ENCODE data around the gene CHMP4A. TPM values are rescaled to one million over a fixed set of nuclear protein-coding genes. Genes with fewer than 3 reads are reported as not detected.

Gene CHMP4A
- total and polyA plus RNA-seq, 2 of the 13 experiments (the other 11 are each of a cell fraction or from before 2014, with no cell fraction given) = 83.6 to 113 TPM

DNA sequence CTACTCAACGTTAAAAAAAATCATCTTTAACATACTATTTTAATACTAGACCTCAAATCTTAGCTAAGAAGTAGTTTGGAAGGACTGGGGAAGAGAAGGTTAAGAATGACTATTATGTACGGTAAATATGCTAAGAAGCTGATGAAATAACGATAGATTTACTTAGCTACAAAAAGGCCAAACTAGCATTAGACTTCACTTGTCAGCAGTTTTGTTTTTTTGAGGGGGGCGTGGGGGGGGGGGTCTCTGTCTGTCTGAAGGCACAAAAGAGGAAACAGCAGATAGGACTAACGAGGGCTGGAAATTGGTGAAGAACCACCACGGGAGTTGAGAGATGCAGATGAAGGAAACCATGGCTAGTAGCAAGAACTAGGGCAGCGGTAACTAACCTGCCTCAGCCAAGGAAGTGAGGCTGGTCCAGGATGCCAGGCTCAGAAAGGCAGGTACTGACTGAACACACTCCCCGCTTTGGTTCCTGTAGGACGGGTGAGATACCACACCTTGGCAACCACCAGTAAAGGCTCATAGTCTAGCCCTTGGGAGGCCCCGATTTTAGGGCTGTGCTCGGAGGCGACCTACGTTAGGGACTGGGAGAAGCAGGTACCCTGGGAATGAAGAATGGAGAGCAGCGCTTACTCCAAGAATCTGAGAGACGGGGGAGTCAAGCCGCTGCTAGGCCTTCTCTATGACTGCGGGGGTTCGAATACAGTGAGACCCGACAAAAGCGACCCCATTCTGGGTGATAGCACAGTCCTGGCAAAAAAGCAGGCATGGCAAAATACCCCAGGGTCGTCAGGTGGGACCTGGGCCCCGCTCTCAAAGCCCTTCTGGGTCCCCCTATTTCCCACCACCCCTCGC is 18.2 kb upstream of the CHMP4A start (continued):
- TF ChIP-seq PHB2 (IDR thresholded peaks at IDR 0.05; ENCODE audit: partially characterized antibody) (no peak), ZFP37 (CRISPR knock-in tag; IDR thresholded peaks at IDR 0.05; ENCODE audit: borderline replicate concordance) (no peak), CREBL2 (CRISPR knock-in tag; IDR thresholded peaks at IDR 0.05; ENCODE audit: borderline replicate concordance) (no peak), NFE2L1 (CRISPR knock-in tag; IDR thresholded peaks at IDR 0.05; ENCODE audit: borderline replicate concordance) (no peak), ZNF572 (CRISPR knock-in tag; IDR thresholded peaks at IDR 0.05) (no peak), SAFB2 (CRISPR knock-in tag; IDR thresholded peaks at IDR 0.05; ENCODE audit: borderline replicate concordance, low read depth) (no peak), CEBPB (IDR thresholded peaks at IDR 0.05; ENCODE audit: borderline replicate concordance, low read depth, low read length) (no peak), ZNF562 (CRISPR knock-in tag; IDR thresholded peaks at IDR 0.05; ENCODE audit: borderline replicate concordance) (no peak), TFAP4 (IDR thresholded peaks at IDR 0.05; ENCODE audit: borderline replicate concordance, low read depth) (no peak), CBX2 (IDR thresholded peaks at IDR 0.05; ENCODE audit: low read depth, low read length) (no peak), CBX2 (CRISPR knock-in tag; IDR thresholded peaks at IDR 0.05; ENCODE audit: low read depth) (no peak), TGIF2 (CRISPR knock-in tag; IDR thresholded peaks at IDR 0.05) (no peak), ZFP62 (CRISPR knock-in tag; IDR thresholded peaks at IDR 0.05) (no peak), LRRFIP1 (CRISPR knock-in tag; conservative IDR thresholded peaks at IDR 0.05) (peak; percentile 52; the same call in 1 of the 2 replicates), ZNF652 (CRISPR knock-in tag; IDR thresholded peaks at IDR 0.05; ENCODE audit: borderline replicate concordance, low read depth) (no peak), PCBP2 (optimal IDR thresholded peaks at IDR 0.05; ENCODE audit: low read depth, low read length, poor library complexity, severe bottlenecking) (no peak), CENPX (CRISPR knock-in tag; IDR thresholded peaks at IDR 0.05) (no peak), YY1 (IDR thresholded peaks at IDR 0.05; ENCODE audit: insufficient read depth, insufficient replicate concordance, low read depth, low read length) (no peak), ZBTB1 (CRISPR knock-in tag; IDR thresholded peaks at IDR 0.05; ENCODE audit: borderline replicate concordance) (no peak), RAD51 (IDR thresholded peaks at IDR 0.05; ENCODE audit: borderline replicate concordance) (no peak), MATR3 (CRISPR knock-in tag; IDR thresholded peaks at IDR 0.05) (no peak), ZNF331 (CRISPR knock-in tag; IDR thresholded peaks at IDR 0.05) (no peak), ZNF720 (CRISPR knock-in tag; IDR thresholded peaks at IDR 0.05) (0 out of 2 replicates have a peak, but pooled peaks have one; percentile 45)
- TF ChIP-seq, protein P1, sequence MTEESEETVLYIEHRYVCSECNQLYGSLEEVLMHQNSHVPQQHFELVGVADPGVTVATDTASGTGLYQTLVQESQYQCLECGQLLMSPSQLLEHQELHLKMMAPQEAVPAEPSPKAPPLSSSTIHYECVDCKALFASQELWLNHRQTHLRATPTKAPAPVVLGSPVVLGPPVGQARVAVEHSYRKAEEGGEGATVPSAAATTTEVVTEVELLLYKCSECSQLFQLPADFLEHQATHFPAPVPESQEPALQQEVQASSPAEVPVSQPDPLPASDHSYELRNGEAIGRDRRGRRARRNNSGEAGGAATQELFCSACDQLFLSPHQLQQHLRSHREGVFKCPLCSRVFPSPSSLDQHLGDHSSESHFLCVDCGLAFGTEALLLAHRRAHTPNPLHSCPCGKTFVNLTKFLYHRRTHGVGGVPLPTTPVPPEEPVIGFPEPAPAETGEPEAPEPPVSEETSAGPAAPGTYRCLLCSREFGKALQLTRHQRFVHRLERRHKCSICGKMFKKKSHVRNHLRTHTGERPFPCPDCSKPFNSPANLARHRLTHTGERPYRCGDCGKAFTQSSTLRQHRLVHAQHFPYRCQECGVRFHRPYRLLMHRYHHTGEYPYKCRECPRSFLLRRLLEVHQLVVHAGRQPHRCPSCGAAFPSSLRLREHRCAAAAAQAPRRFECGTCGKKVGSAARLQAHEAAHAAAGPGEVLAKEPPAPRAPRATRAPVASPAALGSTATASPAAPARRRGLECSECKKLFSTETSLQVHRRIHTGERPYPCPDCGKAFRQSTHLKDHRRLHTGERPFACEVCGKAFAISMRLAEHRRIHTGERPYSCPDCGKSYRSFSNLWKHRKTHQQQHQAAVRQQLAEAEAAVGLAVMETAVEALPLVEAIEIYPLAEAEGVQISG (CRISPR knock-in tag; IDR thresholded peaks at IDR 0.05) = no peak
- TF ChIP-seq, protein P2, sequence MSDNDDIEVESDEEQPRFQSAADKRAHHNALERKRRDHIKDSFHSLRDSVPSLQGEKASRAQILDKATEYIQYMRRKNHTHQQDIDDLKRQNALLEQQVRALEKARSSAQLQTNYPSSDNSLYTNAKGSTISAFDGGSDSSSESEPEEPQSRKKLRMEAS (IDR thresholded peaks at IDR 0.05) = no peak

Measured in HepG2 (cell line).